Sciatic nerve (tissue), 2 donors: ENCODE data around the gene LYVE1. TPM values are rescaled to one million over a fixed set of nuclear protein-coding genes. Genes with fewer than 3 reads are reported as not detected.

ENCODE experiments used
- ATAC-seq: fragments of 200-7000 bp; cut with Tn5 transposase; one replicate; pipeline ENCODE4 v1.9.1; 2020; ENCODE audit warnings: mild to moderate bottlenecking, moderate library complexity
- DNase-seq: peaks from one replicate; pipeline ENCODE4 v3.0.0-alpha.2; 2020; ENCODE audit warnings: low spot score
- intact Hi-C: fragments of 100-400 bp; cut with DNase I; formaldehyde crosslinking; loops from one replicate; pipeline ENCODE4 v1.14.2; 2022
- total RNA-seq: library from RNA; stranded (reverse); fragmentation: NEBNext Ultra II Directional; extraction: Animal tissue kit (Norgen Biotek cat#: 25700); gene quantifications from one replicate; pipeline ENCODE4 v1.2.1, GENCODE V29; 2021
- donor health status: DM: no; HTN: no; CAD: no.
- donor health status: DM: no; HTN: no; CAD: no.

LYVE1 gene, protein sequence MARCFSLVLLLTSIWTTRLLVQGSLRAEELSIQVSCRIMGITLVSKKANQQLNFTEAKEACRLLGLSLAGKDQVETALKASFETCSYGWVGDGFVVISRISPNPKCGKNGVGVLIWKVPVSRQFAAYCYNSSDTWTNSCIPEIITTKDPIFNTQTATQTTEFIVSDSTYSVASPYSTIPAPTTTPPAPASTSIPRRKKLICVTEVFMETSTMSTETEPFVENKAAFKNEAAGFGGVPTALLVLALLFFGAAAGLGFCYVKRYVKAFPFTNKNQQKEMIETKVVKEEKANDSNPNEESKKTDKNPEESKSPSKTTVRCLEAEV
- total RNA-seq = 48.4 TPM

DNA sequence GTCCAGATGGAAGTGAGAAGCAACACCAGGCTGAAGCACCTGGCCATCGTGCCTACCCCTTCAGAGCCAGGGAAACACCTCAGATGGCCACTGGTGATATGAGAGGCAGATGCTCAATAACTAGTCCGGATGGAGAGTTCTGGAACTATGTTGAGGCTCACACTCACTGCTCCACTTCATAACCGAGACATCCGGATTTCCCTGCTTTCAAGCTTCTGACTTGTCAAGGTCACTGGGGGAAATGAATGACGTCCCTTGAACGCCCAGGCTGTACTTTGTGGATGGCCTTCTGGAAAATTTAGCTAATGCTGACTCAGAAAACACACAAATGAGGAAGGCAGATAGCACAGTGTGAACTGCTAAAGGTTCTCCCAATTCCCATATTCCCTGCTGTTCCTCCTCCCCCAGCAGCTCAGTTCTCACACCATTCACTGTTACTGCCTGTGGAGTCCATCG, at the start of gene LYVE1:
TSS of gene LYVE1 (minus strand) at position 180 of the 456 bp plus-strand sequence. CDS start at position 47, 133 bp downstream.
- intact Hi-C loops = no loop called here
- DNase-seq = no peak

DNA sequence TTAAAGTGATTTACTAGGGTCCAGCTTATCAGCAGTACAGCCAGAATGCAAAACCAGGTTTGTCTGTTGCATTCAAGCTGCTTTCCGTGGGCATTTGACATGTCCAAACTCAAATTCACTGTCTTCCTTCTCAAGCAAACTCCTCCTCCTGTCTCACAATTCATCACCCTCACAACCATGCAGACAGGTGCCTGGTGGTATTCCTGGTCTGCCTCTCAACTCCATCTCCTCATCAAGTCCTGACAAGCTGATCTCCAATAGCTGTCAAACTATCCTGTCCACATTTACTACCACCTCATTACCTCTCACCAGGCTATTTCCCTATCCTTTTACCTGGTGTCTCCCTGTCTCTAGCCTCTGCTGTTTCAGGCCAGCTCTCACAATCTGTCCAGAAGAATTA, 49.1 kb upstream of the LYVE1 start:
- intact Hi-C loops = no loop called here
- no peak for DNase-seq
- no peak for ATAC-seq

More for the DNA sequence above, at the start of gene LYVE1:
- peak; percentile 84 for ATAC-seq

- ATAC-seq (no peak), DNase-seq (no peak)
- intact Hi-C loops = no loop called here
Measured at GRCh38 chr11:10611979-10612862, 43.8 kb upstream of the LYVE1 start.

- DNase-seq (no peak), ATAC-seq (no peak)
- intact Hi-C loops = no loop called here
Measured at GRCh38 chr11:10609636-10610035, 41.2 kb upstream of the LYVE1 start.

DNA sequence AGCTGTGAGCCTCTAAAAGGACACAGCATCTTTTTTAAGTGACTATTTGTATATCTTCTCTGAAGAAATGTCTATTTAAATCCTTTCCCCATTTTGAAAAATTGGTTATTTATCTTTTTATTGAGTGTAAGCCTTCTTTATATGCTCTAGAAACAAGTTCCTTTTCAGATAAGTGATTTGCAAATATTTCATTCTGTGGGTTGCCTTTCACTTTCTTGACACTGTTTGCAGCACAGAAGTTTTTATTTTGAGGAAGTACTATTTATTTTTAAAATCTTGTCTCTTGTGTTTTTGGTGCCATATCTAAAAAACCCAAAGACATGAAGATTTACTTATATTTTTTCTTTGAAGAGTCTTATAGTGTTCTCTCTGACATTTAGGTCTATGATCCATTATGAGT, 40.1 kb upstream of the LYVE1 start:
- DNase-seq = no peak
- ATAC-seq = no peak
- intact Hi-C loops = no loop called here

DNA sequence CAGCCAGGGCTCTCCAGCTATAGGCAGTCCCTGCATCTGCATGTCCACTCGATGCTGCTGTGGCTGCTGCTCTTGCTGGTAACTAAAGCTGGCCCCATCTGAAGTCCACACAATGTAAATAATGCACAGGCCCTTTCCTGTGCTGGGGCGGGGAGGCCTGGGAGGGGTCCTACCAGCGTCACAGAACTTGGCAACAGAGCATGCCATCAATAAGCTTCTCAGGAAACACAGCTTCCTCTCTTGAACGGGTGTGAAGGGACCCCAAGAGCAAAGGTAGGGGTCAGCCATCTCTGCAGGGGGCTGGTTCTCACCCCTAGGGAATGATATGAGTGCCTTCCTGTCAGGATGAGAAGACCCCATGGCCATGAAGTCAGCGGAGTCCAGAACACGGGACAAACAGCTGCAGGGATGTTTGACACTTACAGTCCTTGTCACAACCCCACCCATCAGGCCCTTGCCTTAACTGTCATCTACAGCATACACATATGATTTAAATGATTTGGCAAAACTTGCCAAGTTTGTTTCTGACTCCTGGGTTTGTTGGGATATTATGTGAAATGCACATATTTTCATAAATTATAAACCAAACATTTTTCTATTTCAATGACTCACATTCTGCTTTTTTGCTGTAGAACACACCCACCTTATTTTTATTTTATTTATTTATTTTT, 39.1 kb upstream of the LYVE1 start:
- ATAC-seq = no peak
- intact Hi-C loops = no loop called here
- no peak for DNase-seq

- intact Hi-C loops = no loop called here
- DNase-seq (no peak), ATAC-seq (peak; percentile 35)
Measured at GRCh38 chr11:10606536-10607208, 38.2 kb upstream of the LYVE1 start.

GRCh38 chr11:10605941-10606381, 37.5 kb upstream of the LYVE1 start:
- DNase-seq = no peak
- ATAC-seq = peak; percentile 57
- intact Hi-C loops = no loop called here

GRCh38 chr11:10604798-10605197, 36.3 kb upstream of the LYVE1 start:
- DNase-seq (no peak), ATAC-seq (no peak)
- intact Hi-C loops = no loop called here

GRCh38 chr11:10604340-10604748, 35.9 kb upstream of the LYVE1 start:
- DNase-seq (no peak), ATAC-seq (peak; percentile 84)
- intact Hi-C loops = no loop called here

GRCh38 chr11:10603721-10604297, 35.3 kb upstream of the LYVE1 start:
- DNase-seq (no peak), ATAC-seq (no peak)
- intact Hi-C loops = no loop called here

DNA sequence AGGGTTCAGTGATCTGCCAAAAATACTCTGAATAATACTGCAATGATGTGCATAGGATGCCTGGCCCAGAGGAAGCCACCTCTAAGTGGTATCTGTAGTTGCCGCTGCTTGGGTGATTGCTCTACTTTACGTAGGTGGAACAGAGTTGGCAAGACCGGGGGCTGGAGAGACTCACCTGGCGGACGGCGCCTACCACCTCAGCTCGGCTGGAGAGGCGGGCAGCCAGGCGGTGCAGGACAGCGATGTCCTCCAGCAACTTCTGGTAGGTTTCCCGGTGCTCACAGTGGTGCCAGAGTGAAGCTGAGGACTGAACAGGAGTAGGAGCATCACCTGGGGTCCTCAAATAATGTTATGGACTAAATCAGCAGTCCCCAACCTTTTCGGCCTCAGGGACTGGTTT, 34.5 kb upstream of the LYVE1 start:
- intact Hi-C loops = no loop called here
- ATAC-seq (no peak), DNase-seq (no peak)

GRCh38 chr11:10602366-10602765, 33.9 kb upstream of the LYVE1 start:
- DNase-seq = no peak
- no peak for ATAC-seq
- intact Hi-C loops = no loop called here

GRCh38 chr11:10601837-10602236, 33.4 kb upstream of the LYVE1 start:
- ATAC-seq (no peak), DNase-seq (no peak)
- intact Hi-C loops = no loop called here

- ATAC-seq = no peak
- DNase-seq = no peak
- intact Hi-C loops = no loop called here
Measured at GRCh38 chr11:10600570-10601248, 32.2 kb upstream of the LYVE1 start.

DNA sequence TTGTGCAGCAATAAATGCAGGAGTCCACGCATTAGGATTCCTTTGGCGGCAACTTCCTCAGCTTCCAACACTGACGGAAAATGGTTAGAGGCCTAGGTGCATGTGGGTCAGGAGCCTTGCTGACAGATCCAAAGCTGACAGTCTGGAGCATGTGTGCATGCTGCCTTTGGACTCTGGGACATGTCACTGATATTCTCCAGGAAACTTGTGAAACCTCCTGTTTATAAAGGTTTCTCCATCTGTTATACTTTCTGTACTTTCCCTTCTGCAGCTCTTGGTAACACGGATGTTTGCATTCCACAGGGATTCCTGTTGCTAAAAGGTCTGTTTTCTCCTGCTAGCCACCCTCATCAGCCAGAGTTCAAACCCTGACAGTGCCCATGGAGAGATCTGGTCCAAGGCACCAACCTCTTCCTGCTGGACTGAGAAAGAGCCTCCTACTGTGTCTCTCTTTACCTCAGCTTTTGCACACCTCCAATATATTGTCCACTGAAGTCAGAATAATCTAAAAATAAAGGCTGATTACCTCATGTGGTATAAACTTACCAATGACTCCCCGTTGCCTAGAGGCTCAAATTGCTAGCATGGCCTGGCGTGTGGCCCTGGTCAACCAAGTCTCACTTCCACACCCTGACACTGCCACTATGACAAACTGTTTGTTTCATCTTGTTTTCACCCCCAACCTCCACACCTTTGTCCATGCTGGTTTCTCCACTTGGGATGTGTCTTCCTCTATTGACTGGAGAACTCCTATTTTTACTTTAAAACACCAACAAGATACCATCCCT, 31.1 kb upstream of the LYVE1 start:
- no peak for DNase-seq
- intact Hi-C loops = no loop called here
- ATAC-seq = no peak

DNA sequence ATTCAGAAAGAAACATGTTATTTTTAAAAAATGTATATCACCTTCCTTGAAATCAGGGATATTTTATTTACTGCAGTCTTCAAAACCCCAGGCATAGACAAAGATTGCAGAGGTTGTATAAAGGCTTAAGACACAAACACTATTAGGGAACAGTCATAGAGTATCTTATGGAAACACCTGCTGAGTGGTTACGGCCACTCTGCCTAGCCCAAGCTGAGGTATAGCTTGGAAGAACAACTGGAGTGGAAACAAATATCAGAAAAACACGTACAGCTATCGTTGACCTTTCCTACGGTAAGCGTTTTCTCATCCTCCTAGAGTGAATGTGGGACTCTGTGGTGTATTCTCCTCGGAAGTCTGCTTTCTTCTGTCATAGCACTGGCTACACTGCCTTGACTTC, 30.4 kb upstream of the LYVE1 start:
- intact Hi-C loops = no loop called here
- no peak for DNase-seq

More for the DNA sequence above, 30.4 kb upstream of the LYVE1 start:
- no peak for ATAC-seq
